K562 (cell line): ENCODE measurements around the gene ABCB10. TPM values are rescaled to one million over a fixed set of nuclear protein-coding genes. Genes with fewer than 3 reads are reported as not detected.
A peak's percentile ranks its signal among the peaks of the same experiment; 100 is the strongest.

Source experiments
- C11orf30 ChIP-seq: fragments of 450-650 bp; IDR thresholded peaks from 2 replicates; pipeline ENCODE4 v1.6.1; 2016; ENCODE audit warnings: low read depth, mild to moderate bottlenecking
- CHCHD3 ChIP-seq: fragments of 250-450 bp; sonication (Bioruptor Pico); IDR thresholded peaks from 2 replicates; pipeline ENCODE4 v2.1.2; 2022; ENCODE audit warnings: mild to moderate bottlenecking
- EP300 ChIP-seq: IDR thresholded peaks from 2 replicates; pipeline ENCODE4 v1.6.1; 2012; ENCODE audit warnings: low read length, improper control_type of control experiment
- ETS1 ChIP-seq: conservative IDR thresholded peaks from 2 replicates; pipeline ENCODE4 v1.6.1; 2011; ENCODE audit warnings: low read depth, mild to moderate bottlenecking, low read length; ENCODE audit not compliant: control insufficient read depth
- FOXJ3 ChIP-seq: sonication (generic); formaldehyde crosslinking; IDR thresholded peaks from 2 replicates; pipeline ENCODE4 v1.4.0; 2020; ENCODE audit warnings: mild to moderate bottlenecking, missing genetic modification reagents
- HNRNPLL ChIP-seq: fragments of 200-400 bp; formaldehyde crosslinking; IDR thresholded peaks from 2 replicates; pipeline ENCODE4 v1.6.1; 2017; ENCODE audit warnings: low read length, low read depth, mild to moderate bottlenecking; ENCODE audit not compliant: poor library complexity, severe bottlenecking
- HSF4 ChIP-seq: fragments of 250-450 bp; sonication (Bioruptor Pico); IDR thresholded peaks from 2 replicates; pipeline ENCODE4 v2.1.2; 2022; ENCODE audit warnings: mild to moderate bottlenecking, moderate library complexity, borderline replicate concordance
- MAFF ChIP-seq: IDR thresholded peaks from 2 replicates; pipeline ENCODE4 v1.6.1; 2012; ENCODE audit warnings: low read length, improper control_type of control experiment
- MAZ ChIP-seq, 2 experiments: fragments of 450-650 bp in 1 of 2; sonication (generic) in 1 of 2; formaldehyde crosslinking; IDR thresholded peaks in 1 of 2; conservative IDR thresholded peaks in 1 of 2; 2 replicates each; pipeline versions ENCODE4 v1.4.0 to v1.5.0; 2020; ENCODE audit warnings: mild to moderate bottlenecking in 1 of 2, missing genetic modification reagents in 1 of 2
- RCOR1 ChIP-seq, 2 experiments: IDR thresholded peaks; 2 replicates each; pipeline ENCODE4 v1.6.1; 2012; ENCODE audit warnings: low read depth in 2 of 2, low read length in 2 of 2, borderline replicate concordance in 1 of 2, improper control_type of control experiment in 1 of 2
- SMAD4 ChIP-seq: fragments of 250-450 bp; sonication (Bioruptor Pico); conservative IDR thresholded peaks from 2 replicates; pipeline ENCODE4 v1.8.0; 2021; ENCODE audit warnings: inconsistent platforms, mild to moderate bottlenecking, moderate library complexity
- SRF ChIP-seq, 2 experiments: fragments of 250-450, 450-650 bp in 1 of 2; sonication (Bioruptor Pico) in 1 of 2; sonication (generic) in 1 of 2; formaldehyde crosslinking; IDR thresholded peaks; 2 replicates each; pipeline versions ENCODE4 v1.5.0 to v1.5.1; 2020 to 2022; ENCODE audit warnings: mild to moderate bottlenecking in 1 of 2, missing genetic modification reagents in 1 of 2
- TAF9B ChIP-seq: fragments of 450-650 bp; IDR thresholded peaks from 2 replicates; pipeline ENCODE4 v1.6.1; 2018; ENCODE audit warnings: mild to moderate bottlenecking; ENCODE audit not compliant: partially characterized antibody
- XRCC3 ChIP-seq: fragments of 450-650 bp; IDR thresholded peaks from 2 replicates; pipeline ENCODE4 v1.6.1; 2017; ENCODE audit warnings: mild to moderate bottlenecking, moderate library complexity
- ZBTB7A ChIP-seq: IDR thresholded peaks from 2 replicates; pipeline ENCODE4 v1.6.1; 2011; ENCODE audit warnings: low read depth, mild to moderate bottlenecking, low read length, moderate library complexity, borderline replicate concordance; ENCODE audit not compliant: control insufficient read depth
- ZNF133 ChIP-seq: fragments of 250-450 bp; sonication (Bioruptor Pico); IDR thresholded peaks from 2 replicates; pipeline ENCODE4 v1.4.0; 2020; ENCODE audit warnings: mild to moderate bottlenecking
- ZNF23 ChIP-seq: fragments of 250-450 bp; sonication (Bioruptor Pico); IDR thresholded peaks from 2 replicates; pipeline ENCODE4 v1.4.0; 2020; ENCODE audit warnings: mild to moderate bottlenecking
- ZNF232 ChIP-seq: sonication (generic); formaldehyde crosslinking; IDR thresholded peaks from 2 replicates; pipeline ENCODE4 v1.8.0; 2022; ENCODE audit warnings: mild to moderate bottlenecking, missing genetic modification reagents
- ZNF316 ChIP-seq: fragments of 450-650 bp; IDR thresholded peaks from 2 replicates; pipeline ENCODE4 v1.6.1; 2016
- ZNF778 ChIP-seq: fragments of 450-650 bp; formaldehyde crosslinking; IDR thresholded peaks from 2 replicates; pipeline ENCODE4 v1.4.0; 2020; ENCODE audit warnings: mild to moderate bottlenecking, moderate library complexity
- polyA plus RNA-seq, 8 experiments: library from polyadenylated mRNA; depleted of rRNA in 4 of 8; stranded (reverse) in 5 of 8; unstranded in 3 of 8; fragments of >200 nt; fragmentation: Nextera tagmentation in 2 of 8; fragmentation: Illumina TruSeq in 1 of 8; extraction: Ambion mirVana in 2 of 8; extraction: Trizol in 1 of 8; gene quantifications; 2 replicates each; pipeline versions ENCODE4 v1.2.1 to v1.2.3, GENCODE V29; 2011 to 2014; ENCODE audit warnings: inconsistent platforms in 1 of 8, missing spikeins in 1 of 8
- total RNA-seq, 7 experiments: library from RNA; depleted of rRNA in 6 of 7; stranded (reverse); fragments of >200 nt in 6 of 7; fragmentation: Illumina TruSeq in 2 of 7; extraction: Trizol in 2 of 7; gene quantifications; 2 replicates each; pipeline versions ENCODE4 v1.2.1 to v1.2.3, GENCODE V29; 2011 to 2021; ENCODE audit warnings: low replicate concordance in 1 of 7
- TF ChIP-seq, protein P1 (sequence below): IDR thresholded peaks from 2 replicates; pipeline ENCODE4 v1.6.1; 2012; ENCODE audit warnings: low read depth, low read length, improper control_type of control experiment, borderline replicate concordance
- TF ChIP-seq, protein P2 (sequence below): sonication (generic); formaldehyde crosslinking; IDR thresholded peaks from 2 replicates; pipeline ENCODE4 v1.8.0; 2022; ENCODE audit warnings: missing genetic modification reagents, mild to moderate bottlenecking, borderline replicate concordance
- TF ChIP-seq, protein P3 (sequence below): fragments of 450-650 bp; formaldehyde crosslinking; IDR thresholded peaks from 2 replicates; pipeline ENCODE4 v1.4.0; 2020; ENCODE audit warnings: mild to moderate bottlenecking, moderate library complexity

The ABCB10 gene
- total and polyA plus RNA-seq, 9 of the 15 experiments (the other 6 are each of a cell fraction or from before 2014, with no cell fraction given) = 12.4 to 54.8 (median 36.4) TPM

- TF ChIP-seq, protein P1, sequence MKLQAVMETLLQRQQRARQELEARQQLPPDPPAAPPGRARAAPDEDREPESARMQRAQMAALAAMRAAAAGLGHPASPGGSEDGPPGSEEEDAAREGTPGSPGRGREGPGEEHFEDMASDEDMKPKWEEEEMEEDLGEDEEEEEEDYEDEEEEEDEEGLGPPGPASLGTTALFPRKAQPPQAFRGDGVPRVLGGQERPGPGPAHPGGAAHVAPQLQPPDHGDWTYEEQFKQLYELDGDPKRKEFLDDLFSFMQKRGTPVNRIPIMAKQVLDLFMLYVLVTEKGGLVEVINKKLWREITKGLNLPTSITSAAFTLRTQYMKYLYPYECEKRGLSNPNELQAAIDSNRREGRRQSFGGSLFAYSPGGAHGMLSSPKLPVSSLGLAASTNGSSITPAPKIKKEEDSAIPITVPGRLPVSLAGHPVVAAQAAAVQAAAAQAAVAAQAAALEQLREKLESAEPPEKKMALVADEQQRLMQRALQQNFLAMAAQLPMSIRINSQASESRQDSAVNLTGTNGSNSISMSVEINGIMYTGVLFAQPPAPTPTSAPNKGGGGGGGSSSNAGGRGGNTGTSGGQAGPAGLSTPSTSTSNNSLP = no peak
- TF ChIP-seq EP300 (no peak), MAFF (peak; percentile 52), ZBTB7A (no peak), ETS1 (no peak), RCOR1 (IDR thresholded peaks at IDR 0.05; ENCODE audit: borderline replicate concordance in 1 of 2, low read depth in 2 of 2, low read length in 2 of 2) (no peak), XRCC3 (no peak), FOXJ3 (no peak), HNRNPLL (no peak), ZNF232 (CRISPR knock-in tag) (no peak), ZNF316 (peak; percentile 92), ZNF133 (CRISPR knock-in tag) (no peak), MAZ (CRISPR knock-in tag; conservative IDR thresholded peaks at IDR 0.05 in 1 of 2, IDR thresholded peaks at IDR 0.05 in 1 of 2) (no peak), HSF4 (CRISPR knock-in tag) (no peak), ZNF23 (CRISPR knock-in tag) (no peak), ZNF778 (CRISPR knock-in tag) (no peak), SMAD4 (CRISPR knock-in tag) (no peak), SRF (CRISPR knock-in tag; IDR thresholded peaks at IDR 0.05) (no peak), TAF9B (no peak), C11orf30 (peak; percentile 85), CHCHD3 (CRISPR knock-in tag) (no peak)
- TF ChIP-seq, protein P2, sequence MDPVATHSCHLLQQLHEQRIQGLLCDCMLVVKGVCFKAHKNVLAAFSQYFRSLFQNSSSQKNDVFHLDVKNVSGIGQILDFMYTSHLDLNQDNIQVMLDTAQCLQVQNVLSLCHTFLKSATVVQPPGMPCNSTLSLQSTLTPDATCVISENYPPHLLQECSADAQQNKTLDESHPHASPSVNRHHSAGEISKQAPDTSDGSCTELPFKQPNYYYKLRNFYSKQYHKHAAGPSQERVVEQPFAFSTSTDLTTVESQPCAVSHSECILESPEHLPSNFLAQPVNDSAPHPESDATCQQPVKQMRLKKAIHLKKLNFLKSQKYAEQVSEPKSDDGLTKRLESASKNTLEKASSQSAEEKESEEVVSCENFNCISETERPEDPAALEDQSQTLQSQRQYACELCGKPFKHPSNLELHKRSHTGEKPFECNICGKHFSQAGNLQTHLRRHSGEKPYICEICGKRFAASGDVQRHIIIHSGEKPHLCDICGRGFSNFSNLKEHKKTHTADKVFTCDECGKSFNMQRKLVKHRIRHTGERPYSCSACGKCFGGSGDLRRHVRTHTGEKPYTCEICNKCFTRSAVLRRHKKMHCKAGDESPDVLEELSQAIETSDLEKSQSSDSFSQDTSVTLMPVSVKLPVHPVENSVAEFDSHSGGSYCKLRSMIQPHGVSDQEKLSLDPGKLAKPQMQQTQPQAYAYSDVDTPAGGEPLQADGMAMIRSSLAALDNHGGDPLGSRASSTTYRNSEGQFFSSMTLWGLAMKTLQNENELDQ = no peak
- TF ChIP-seq, protein P3, sequence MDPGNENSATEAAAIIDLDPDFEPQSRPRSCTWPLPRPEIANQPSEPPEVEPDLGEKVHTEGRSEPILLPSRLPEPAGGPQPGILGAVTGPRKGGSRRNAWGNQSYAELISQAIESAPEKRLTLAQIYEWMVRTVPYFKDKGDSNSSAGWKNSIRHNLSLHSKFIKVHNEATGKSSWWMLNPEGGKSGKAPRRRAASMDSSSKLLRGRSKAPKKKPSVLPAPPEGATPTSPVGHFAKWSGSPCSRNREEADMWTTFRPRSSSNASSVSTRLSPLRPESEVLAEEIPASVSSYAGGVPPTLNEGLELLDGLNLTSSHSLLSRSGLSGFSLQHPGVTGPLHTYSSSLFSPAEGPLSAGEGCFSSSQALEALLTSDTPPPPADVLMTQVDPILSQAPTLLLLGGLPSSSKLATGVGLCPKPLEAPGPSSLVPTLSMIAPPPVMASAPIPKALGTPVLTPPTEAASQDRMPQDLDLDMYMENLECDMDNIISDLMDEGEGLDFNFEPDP (CRISPR knock-in tag) = no peak
These were observed 23.0 kb upstream of the ABCB10 start (continued) for GRCh38 chr1:229581485-229581884.
